HCT116 (cell line): ENCODE results near the gene ZNF536. TPM values are rescaled to one million over a fixed set of nuclear protein-coding genes. Genes with fewer than 3 reads are reported as not detected.

Experiments
- ATAC-seq: fragments of 200-7000 bp; cut with Tn5 transposase; 2 replicates; pipeline ENCODE4 v1.9.1; 2020; ENCODE audit warnings: mild to moderate bottlenecking, moderate library complexity
- BruUV-seq: library from RNA; stranded (reverse); fragments of 400-500 nt; replicated peaks from 2 replicates; lab custom pipeline; 2021; lab: Mats Ljungman, UMichigan
- CTCF ChIA-PET: fragments of 300-600 bp; sonication (Branson Sonifier 250); formaldehyde crosslinking; loops from one replicate; lab custom pipeline; 2021; ENCODE audit warnings: antibody characterized with exemption; lab: Charles Lee
- POLR2A ChIA-PET: fragments of 300-600, 350-600 bp; sonication (Branson Sonifier 250); formaldehyde crosslinking; loops from one replicate; lab custom pipeline; 2021; ENCODE audit warnings: antibody characterized with exemption; lab: Charles Lee
- RAD21 ChIA-PET, 2 experiments: fragments of 300-600 bp; sonication (Branson Sonifier 250); formaldehyde crosslinking; loops; one replicate each; lab custom pipeline; 2023; ENCODE audit warnings: low total read pairs in 2 of 2; ENCODE audit not compliant: uncharacterized antibody in 2 of 2, unreplicated experiment in 2 of 2, low non-redundant PET in 1 of 2; lab: Charles Lee
- DNase-seq: peaks from one replicate; pipeline ENCODE4 v3.0.0-alpha.2; 2010; ENCODE audit warnings: low read depth, low spot score
- H2AFZ ChIP-seq: fragments of 200-600 bp; shearing (Covaris generic), sonication (generic); 2 replicates; pipeline ENCODE4 v1.6.1; 2017; ENCODE audit warnings: low read depth, mixed run types, mixed read lengths, antibody characterized with exemption, low read length; ENCODE audit not compliant: poor library complexity, severe bottlenecking
- H3K27ac ChIP-seq: 2 replicates; pipeline ENCODE4 v1.5.1; 2012; ENCODE audit warnings: low read depth, low read length
- H3K27me3 ChIP-seq: fragments of 200-600 bp; sonication (generic); 2 replicates; pipeline ENCODE4 v1.6.1; 2016; ENCODE audit warnings: mixed run types, low read length, mixed read lengths; ENCODE audit not compliant: insufficient read depth
- H3K36me3 ChIP-seq, 2 experiments: fragments of 200-500 bp in 1 of 2; fragments of 200-600 bp in 1 of 2; sonication (Bioruptor generic) in 1 of 2; sonication (generic) in 1 of 2; 2 replicates each; pipeline versions ENCODE4 v1.5.1 to v1.6.1; 2014 to 2016; ENCODE audit warnings: low read length in 2 of 2, inconsistent platforms in 1 of 2, mixed read lengths in 1 of 2, mixed run types in 1 of 2; ENCODE audit not compliant: insufficient read depth in 2 of 2, control insufficient read depth in 1 of 2
- H3K4me1 ChIP-seq, 2 experiments: fragments of 200-600 bp in 1 of 2; sonication (generic) in 1 of 2; 2 replicates each; pipeline versions ENCODE4 v1.5.1 to v1.6.1; 2012 to 2017; ENCODE audit warnings: low read length in 2 of 2, inconsistent platforms in 1 of 2, mild to moderate bottlenecking in 1 of 2, mixed read lengths in 1 of 2, mixed run types in 1 of 2, moderate library complexity in 1 of 2; ENCODE audit not compliant: insufficient read depth in 2 of 2, control insufficient read depth in 1 of 2
- H3K4me2 ChIP-seq: fragments of 200-600 bp; sonication (generic); 2 replicates; pipeline ENCODE4 v1.6.1; 2017; ENCODE audit warnings: mixed run types, low read length, mixed read lengths
- H3K4me3 ChIP-seq, 2 experiments: fragments of 200-600 bp in 1 of 2; sonication (generic) in 1 of 2; replicated peaks in 1 of 2; 2 replicates each; pipeline ENCODE4 v1.5.1; 2011 to 2016; ENCODE audit warnings: low read length in 2 of 2, control low read depth in 1 of 2, low read depth in 1 of 2, mild to moderate bottlenecking in 1 of 2, mixed read lengths in 1 of 2, mixed run types in 1 of 2
- H3K79me2 ChIP-seq: fragments of 200-600 bp; sonication (generic); 2 replicates; pipeline ENCODE4 v1.6.1; 2017; ENCODE audit warnings: mild to moderate bottlenecking, mixed run types, low read length, moderate library complexity, mixed read lengths; ENCODE audit not compliant: insufficient read depth
- H3K9ac ChIP-seq: fragments of 200-600 bp; sonication (generic); 2 replicates; pipeline ENCODE4 v1.6.1; 2016; ENCODE audit warnings: low read length, mixed read lengths
- H3K9me2 ChIP-seq: fragments of 200-600 bp; sonication (generic), shearing (Covaris generic); 2 replicates; pipeline ENCODE4 v1.6.1; 2017; ENCODE audit warnings: mixed run types, mild to moderate bottlenecking, moderate library complexity; ENCODE audit not compliant: insufficient read depth
- H3K9me3 ChIP-seq, 2 experiments: fragments of 200-500 bp in 1 of 2; fragments of 200-600 bp in 1 of 2; sonication (Bioruptor generic) in 1 of 2; sonication (generic) in 1 of 2; 2 replicates each; pipeline ENCODE4 v1.6.1; 2014 to 2017; ENCODE audit warnings: low read length in 2 of 2, mixed read lengths in 2 of 2, inconsistent platforms in 1 of 2, low read depth in 1 of 2, mild to moderate bottlenecking in 1 of 2, mixed run types in 1 of 2, moderate library complexity in 1 of 2; ENCODE audit not compliant: control insufficient read depth in 1 of 2, insufficient read depth in 1 of 2
- H4K20me1 ChIP-seq: fragments of 200-600 bp; sonication (generic), shearing (Covaris generic); 2 replicates; pipeline ENCODE4 v1.6.1; 2017; ENCODE audit warnings: mixed run types, mild to moderate bottlenecking, moderate library complexity; ENCODE audit not compliant: insufficient read depth
- ELF1 ChIP-seq: IDR thresholded peaks from 2 replicates; pipeline ENCODE4 v1.6.1; 2012; ENCODE audit warnings: low read depth, borderline replicate concordance
- EZH2 ChIP-seq: fragments of 200-600 bp; sonication (generic); IDR thresholded peaks from 2 replicates; pipeline ENCODE4 v1.6.1; 2017; ENCODE audit warnings: antibody characterized with exemption, mixed run types
- EZH2phosphoT487 ChIP-seq: fragments of 200-600 bp; IDR thresholded peaks from 2 replicates; pipeline ENCODE4 v1.6.1; 2018; ENCODE audit warnings: antibody characterized with exemption, borderline replicate concordance
- FOSL1 ChIP-seq: IDR thresholded peaks from 2 replicates; pipeline ENCODE4 v1.6.1; 2012; ENCODE audit warnings: low read depth
- JUND ChIP-seq: IDR thresholded peaks from 2 replicates; pipeline ENCODE4 v1.6.1; 2012
- POLR2A ChIP-seq: IDR thresholded peaks from 2 replicates; pipeline ENCODE4 v1.7.0; 2011; ENCODE audit warnings: borderline replicate concordance; ENCODE audit not compliant: insufficient read depth, insufficient read length; ENCODE audit errors: extremely low read depth
- POLR2AphosphoS5 ChIP-seq: IDR thresholded peaks from 2 replicates; pipeline ENCODE4 v1.6.1; 2011; ENCODE audit warnings: mild to moderate bottlenecking, low read depth, low read length, moderate library complexity
- RAD21 ChIP-seq: IDR thresholded peaks from 2 replicates; pipeline ENCODE4 v1.6.1; 2012; ENCODE audit warnings: low read depth, mild to moderate bottlenecking
- REST ChIP-seq: IDR thresholded peaks from 2 replicates; pipeline ENCODE4 v1.6.1; 2012; ENCODE audit warnings: low read depth
- SP1 ChIP-seq: IDR thresholded peaks from 2 replicates; pipeline ENCODE4 v1.6.1; 2012; ENCODE audit warnings: low read depth
- YY1 ChIP-seq: IDR thresholded peaks from 2 replicates; pipeline ENCODE4 v1.6.1; 2011; ENCODE audit warnings: low read length, low read depth, moderate library complexity, mild to moderate bottlenecking; ENCODE audit not compliant: insufficient replicate concordance; ENCODE audit errors: extremely low read depth
- ZNF274 ChIP-seq: fragments of 200-500 bp; sonication (Bioruptor generic); IDR thresholded peaks from 2 replicates; pipeline ENCODE4 v1.6.1; 2014; ENCODE audit warnings: mild to moderate bottlenecking, low read depth, low read length, inconsistent platforms
- intact Hi-C: fragments of 100-400 bp; cut with micrococcal nuclease; formaldehyde crosslinking; loops from 2 replicates; pipeline ENCODE4 v1.10.0; 2022
- total RNA-seq: library from RNA; stranded (reverse); gene quantifications from one replicate; pipeline ENCODE4 v1.2.1, GENCODE V29; 2021; ENCODE audit not compliant: unreplicated experiment
- TF ChIP-seq, protein P1 (sequence below): IDR thresholded peaks from 2 replicates; pipeline ENCODE4 v1.6.1; 2012
- TF ChIP-seq, protein P2 (sequence below), 3 experiments: fragments of 200-600 bp in 1 of 3; sonication (generic) in 1 of 3; IDR thresholded peaks in 2 of 3; conservative IDR thresholded peaks in 1 of 3; 2 replicates each; pipeline ENCODE4 v1.5.1; 2012 to 2017; ENCODE audit warnings: low read depth in 2 of 3, low read length in 2 of 3, antibody characterized with exemption in 1 of 3, borderline replicate concordance in 1 of 3, control low read depth in 1 of 3, mild to moderate bottlenecking in 1 of 3, mixed read lengths in 1 of 3, mixed run types in 1 of 3, moderate library complexity in 1 of 3; ENCODE audit not compliant: insufficient read depth in 1 of 3
- TF ChIP-seq, protein P3 (sequence below): IDR thresholded peaks from 2 replicates; pipeline ENCODE4 v1.6.1; 2012

The ZNF536 gene
- total RNA-seq, 1 experiment from 2014 or later, result not detected

GRCh38 chr19:30420881-30421280 is 48.7 kb downstream of the ZNF536 start:
- no peaks in the 10 kb centered on the region for H3K9me3 ChIP-seq
- no peak overlapping the region for H2AFZ ChIP-seq
- TF ChIP-seq, protein P1, sequence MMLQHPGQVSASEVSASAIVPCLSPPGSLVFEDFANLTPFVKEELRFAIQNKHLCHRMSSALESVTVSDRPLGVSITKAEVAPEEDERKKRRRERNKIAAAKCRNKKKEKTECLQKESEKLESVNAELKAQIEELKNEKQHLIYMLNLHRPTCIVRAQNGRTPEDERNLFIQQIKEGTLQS, result no peak
- TF ChIP-seq JUND, result no peak
- no peak for TF ChIP-seq SP1
- TF ChIP-seq REST, result no peak
- no peak for TF ChIP-seq EZH2
- TF ChIP-seq YY1, result no peak
- TF ChIP-seq POLR2AphosphoS5, result no peak
- no peak for TF ChIP-seq EZH2phosphoT487
- no peak for TF ChIP-seq POLR2A
- TF ChIP-seq ELF1, result no peak
- TF ChIP-seq, protein P2, sequence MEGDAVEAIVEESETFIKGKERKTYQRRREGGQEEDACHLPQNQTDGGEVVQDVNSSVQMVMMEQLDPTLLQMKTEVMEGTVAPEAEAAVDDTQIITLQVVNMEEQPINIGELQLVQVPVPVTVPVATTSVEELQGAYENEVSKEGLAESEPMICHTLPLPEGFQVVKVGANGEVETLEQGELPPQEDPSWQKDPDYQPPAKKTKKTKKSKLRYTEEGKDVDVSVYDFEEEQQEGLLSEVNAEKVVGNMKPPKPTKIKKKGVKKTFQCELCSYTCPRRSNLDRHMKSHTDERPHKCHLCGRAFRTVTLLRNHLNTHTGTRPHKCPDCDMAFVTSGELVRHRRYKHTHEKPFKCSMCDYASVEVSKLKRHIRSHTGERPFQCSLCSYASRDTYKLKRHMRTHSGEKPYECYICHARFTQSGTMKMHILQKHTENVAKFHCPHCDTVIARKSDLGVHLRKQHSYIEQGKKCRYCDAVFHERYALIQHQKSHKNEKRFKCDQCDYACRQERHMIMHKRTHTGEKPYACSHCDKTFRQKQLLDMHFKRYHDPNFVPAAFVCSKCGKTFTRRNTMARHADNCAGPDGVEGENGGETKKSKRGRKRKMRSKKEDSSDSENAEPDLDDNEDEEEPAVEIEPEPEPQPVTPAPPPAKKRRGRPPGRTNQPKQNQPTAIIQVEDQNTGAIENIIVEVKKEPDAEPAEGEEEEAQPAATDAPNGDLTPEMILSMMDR (IDR thresholded peaks at IDR 0.05 in 2 of 3, conservative IDR thresholded peaks at IDR 0.05 in 1 of 3; ENCODE audit: borderline replicate concordance in 1 of 3, insufficient read depth in 1 of 3, low read depth in 2 of 3, low read length in 2 of 3), result no peak
- TF ChIP-seq ZNF274, result no peak
- TF ChIP-seq RAD21, result no peak
- TF ChIP-seq, protein P3, sequence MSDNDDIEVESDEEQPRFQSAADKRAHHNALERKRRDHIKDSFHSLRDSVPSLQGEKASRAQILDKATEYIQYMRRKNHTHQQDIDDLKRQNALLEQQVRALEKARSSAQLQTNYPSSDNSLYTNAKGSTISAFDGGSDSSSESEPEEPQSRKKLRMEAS, result no peak
- TF ChIP-seq FOSL1, result no peak
- TF ChIP-seq, all 23 proteins: peak for 0
- no peak overlapping the region for H3K4me3 ChIP-seq
- H3K4me2 ChIP-seq, result no peak overlapping the region
- H3K4me1 ChIP-seq, result no peaks in the 10 kb centered on the region
- no peak overlapping the region for H3K9ac ChIP-seq
- DNase-seq, result no peak
- no peaks in the 10 kb centered on the region for H3K36me3 ChIP-seq
- peaks cover 23% of the 10 kb centered on the region for H3K27me3 ChIP-seq
- RAD21 ChIA-PET, result no interaction called here
- no peak for ATAC-seq
- intact Hi-C loops, result no loop called here
- CTCF ChIA-PET, result no interaction called here
- no peaks in the 10 kb centered on the region for H4K20me1 ChIP-seq
- no peaks in the 10 kb centered on the region for H3K9me2 ChIP-seq
- no peak overlapping the region for H3K27ac ChIP-seq
- POLR2A ChIA-PET, result no interaction called here
- H3K79me2 ChIP-seq, result no peaks in the 10 kb centered on the region
- BruUV-seq, result no TSS peak
